Right ventricle myocardium inferior (tissue), 1 donor: ENCODE measurements around the gene CNTNAP2. TPM values are rescaled to one million over a fixed set of nuclear protein-coding genes. Genes with fewer than 3 reads are reported as not detected.
"Not testable (repeated sequence)": the region's sequence is repeated elsewhere in the genome, so short reads cannot be mapped to it uniquely, and the experiment has no call there.

Experiments
- ATAC-seq: fragments of 200-7000 bp; cut with Tn5 transposase; one replicate; pipeline ENCODE4 v1.9.1; 2020; ENCODE audit warnings: mild to moderate bottlenecking, moderate library complexity
- DNase-seq: peaks from one replicate; pipeline ENCODE4 v3.0.0; 2021; ENCODE audit errors: missing footprints
- intact Hi-C: fragments of 100-400 bp; cut with DNase I; formaldehyde crosslinking; loops from one replicate; pipeline ENCODE4 v1.11.0; 2022
- total RNA-seq: library from RNA; stranded (reverse); fragmentation: NEBNext Ultra II Directional; extraction: Animal tissue kit (Norgen Biotek cat#: 25700); gene quantifications from one replicate; pipeline ENCODE4 v1.2.1, GENCODE V29; 2021
- donor health status: DM: no; HTN: yes; CAD: no; lungs with severe emphysema.

The CNTNAP2 gene
- total RNA-seq, 1 donor from 2014 or later, result 0.65 TPM

GRCh38 chr7:148049068-148049467, 1932.5 kb downstream of the CNTNAP2 start:
- intact Hi-C loops, result no loop called here
- ATAC-seq (no peak), DNase-seq (no peak)

GRCh38 chr7:148050492-148051158, 1934.0 kb downstream of the CNTNAP2 start:
- intact Hi-C loops, result no loop called here
- ATAC-seq, result no peak
- no peak for DNase-seq

GRCh38 chr7:148056406-148056805, 1939.8 kb downstream of the CNTNAP2 start:
- intact Hi-C loops, result no loop called here
- DNase-seq (no peak), ATAC-seq (no peak)

GRCh38 chr7:148058092-148058491, 1941.5 kb downstream of the CNTNAP2 start:
- ATAC-seq (no peak), DNase-seq (no peak)
- intact Hi-C loops, result no loop called here

GRCh38 chr7:148058753-148059152, 1942.2 kb downstream of the CNTNAP2 start:
- ATAC-seq, result no peak

GRCh38 chr7:148060724-148061123, 1944.1 kb downstream of the CNTNAP2 start:
- intact Hi-C loops, result no loop called here
- DNase-seq, result no peak
- ATAC-seq, result no peak

More at GRCh38 chr7:148058753-148059152, 1942.2 kb downstream of the CNTNAP2 start:
- DNase-seq, result no peak
- intact Hi-C loops, result no loop called here

GRCh38 chr7:148078111-148078510, 1961.5 kb downstream of the CNTNAP2 start:
- ATAC-seq, DNase-seq, intact Hi-C loops: not testable (repeated sequence)

GRCh38 chr7:148079206-148080080, 1962.8 kb downstream of the CNTNAP2 start:
- no peak for DNase-seq
- no peak for ATAC-seq
- intact Hi-C loops, result loop anchor here (5.0 kb wide), 1 partner anchor 832 kb away; no protein-coding TSS in a partner anchor

GRCh38 chr7:148083448-148083847, 1966.8 kb downstream of the CNTNAP2 start:
- ATAC-seq, result no peak
- intact Hi-C loops, result loop anchor here (5.0 kb wide), 1 partner anchor 836 kb away; no protein-coding TSS in a partner anchor
- DNase-seq, result no peak

- no peak for ATAC-seq
Observed at GRCh38 chr7:148084138-148084537, 1967.5 kb downstream of the CNTNAP2 start.

GRCh38 chr7:148091882-148092281, 1975.3 kb downstream of the CNTNAP2 start:
- ATAC-seq (no peak), DNase-seq (no peak)
- intact Hi-C loops, result no loop called here

More at GRCh38 chr7:148084138-148084537, 1967.5 kb downstream of the CNTNAP2 start:
- no peak for DNase-seq
- intact Hi-C loops, result loop anchor here (5.0 kb wide), 1 partner anchor 837 kb away; no protein-coding TSS in a partner anchor

- intact Hi-C loops, result no loop called here
Observed at GRCh38 chr7:148093375-148094166, 1977.0 kb downstream of the CNTNAP2 start.

GRCh38 chr7:148095066-148095465, 1978.5 kb downstream of the CNTNAP2 start:
- ATAC-seq (no peak), DNase-seq (no peak)
- intact Hi-C loops, result no loop called here

More at GRCh38 chr7:148093375-148094166, 1977.0 kb downstream of the CNTNAP2 start:
- DNase-seq, result no peak
- ATAC-seq, result no peak

GRCh38 chr7:148104136-148104716, 1987.6 kb downstream of the CNTNAP2 start:
- ATAC-seq, result no peak
- intact Hi-C loops, result no loop called here
- no peak for DNase-seq

- DNase-seq (no peak), ATAC-seq (no peak)
- intact Hi-C loops, result no loop called here
Observed at GRCh38 chr7:148104924-148105323, 1988.3 kb downstream of the CNTNAP2 start.

- ATAC-seq, result no peak
- intact Hi-C loops, result no loop called here
- DNase-seq, result no peak
Observed at GRCh38 chr7:148105853-148106252, 1989.3 kb downstream of the CNTNAP2 start.

- DNase-seq (no peak), ATAC-seq (no peak)
- intact Hi-C loops, result no loop called here
Observed at GRCh38 chr7:148107443-148108127, 1991.0 kb downstream of the CNTNAP2 start.

GRCh38 chr7:148108381-148108780, 1991.8 kb downstream of the CNTNAP2 start:
- intact Hi-C loops, result no loop called here
- DNase-seq, result no peak

More at GRCh38 chr7:148108381-148108780, 1991.8 kb downstream of the CNTNAP2 start:
- ATAC-seq, result no peak
